ENCODE results near the gene ABCB11.
"Not testable (repeated sequence)": the region's sequence is repeated elsewhere in the genome, so short reads cannot be mapped to it uniquely, and the experiment has no call there.

Gene ABCB11

DNA sequence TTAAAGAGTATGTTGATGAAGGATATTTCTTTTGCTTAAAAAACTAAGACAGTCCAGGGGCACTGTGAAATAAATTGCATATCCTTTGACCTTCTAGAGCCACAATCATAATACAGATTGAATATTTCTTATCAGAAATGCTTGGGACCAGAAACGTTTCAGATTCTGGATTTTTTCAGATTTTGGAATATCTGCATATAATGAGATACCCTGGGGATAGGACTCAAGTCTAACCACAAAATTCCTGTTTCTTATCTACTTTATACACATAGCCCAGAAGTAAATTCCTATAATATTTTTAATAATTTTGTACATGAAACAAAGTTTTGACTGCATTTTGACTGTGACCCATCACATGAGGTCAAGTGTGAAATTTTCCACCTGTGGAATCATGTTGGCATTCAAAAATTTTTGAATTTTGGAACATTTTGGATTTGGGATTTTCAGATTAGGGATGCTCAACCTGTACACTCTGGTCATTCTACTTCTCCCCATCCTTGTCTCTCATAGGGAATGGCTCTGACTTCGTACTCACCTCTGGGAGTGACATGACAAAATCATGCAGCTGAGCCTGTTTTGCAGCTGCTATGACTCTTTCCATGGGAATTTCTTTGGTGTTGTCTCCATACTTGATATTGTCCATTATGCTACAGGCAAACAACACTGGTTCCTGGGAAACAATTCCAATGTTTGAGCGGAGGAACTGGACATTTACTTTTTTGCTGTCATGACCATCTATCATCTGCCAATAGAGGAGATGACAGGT is 104.3 kb downstream of the ABCB11 start:
- DNase-seq: no peak

DNA sequence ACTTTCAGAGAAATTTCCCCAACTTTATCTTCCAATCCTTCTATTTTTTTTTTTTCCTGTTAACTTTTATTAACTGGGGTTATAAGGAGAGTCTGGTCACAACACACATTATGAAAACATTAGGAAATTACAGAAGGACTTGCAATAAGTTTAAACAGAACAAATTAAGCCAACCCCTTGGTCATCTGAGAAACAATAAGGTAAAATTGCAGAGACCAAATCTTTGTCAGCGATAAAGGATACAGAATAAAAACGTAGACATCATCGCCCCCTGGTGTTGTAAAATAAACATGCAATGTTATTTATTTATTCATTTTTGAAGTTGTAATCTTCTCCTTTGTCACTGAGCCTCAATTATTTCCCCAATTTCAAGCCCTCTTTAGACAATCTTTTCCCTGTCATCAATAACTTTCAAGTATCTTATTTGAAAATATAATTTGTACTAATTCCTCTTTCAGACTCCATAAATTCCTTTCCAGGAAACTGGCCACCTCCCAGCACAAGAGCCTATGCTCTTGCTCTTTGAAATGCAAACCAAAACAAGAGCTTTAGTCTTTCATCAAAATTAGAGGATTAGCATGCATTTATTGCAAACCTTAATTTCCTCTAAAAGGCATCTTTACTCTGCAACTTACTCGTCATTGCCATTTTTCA is 110.5 kb downstream of the ABCB11 start:
- no peak for DNase-seq

DNA sequence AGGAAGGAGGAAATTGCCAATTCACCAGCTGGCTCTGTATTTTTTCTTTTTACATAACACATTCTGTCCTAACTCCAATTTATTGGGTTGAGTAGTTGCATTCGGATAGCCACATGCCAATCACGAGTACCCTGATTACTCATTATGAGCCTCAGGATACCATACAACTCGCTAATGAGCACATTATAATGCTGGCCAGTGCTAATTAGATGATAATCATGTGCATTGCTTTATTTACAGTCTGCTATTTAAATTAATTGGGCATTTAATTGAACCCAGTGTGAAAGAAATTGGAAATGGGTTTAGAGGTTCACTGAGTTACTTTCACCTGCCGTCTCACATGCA is 114.8 kb downstream of the ABCB11 start:
- DNase-seq: no peak

DNA sequence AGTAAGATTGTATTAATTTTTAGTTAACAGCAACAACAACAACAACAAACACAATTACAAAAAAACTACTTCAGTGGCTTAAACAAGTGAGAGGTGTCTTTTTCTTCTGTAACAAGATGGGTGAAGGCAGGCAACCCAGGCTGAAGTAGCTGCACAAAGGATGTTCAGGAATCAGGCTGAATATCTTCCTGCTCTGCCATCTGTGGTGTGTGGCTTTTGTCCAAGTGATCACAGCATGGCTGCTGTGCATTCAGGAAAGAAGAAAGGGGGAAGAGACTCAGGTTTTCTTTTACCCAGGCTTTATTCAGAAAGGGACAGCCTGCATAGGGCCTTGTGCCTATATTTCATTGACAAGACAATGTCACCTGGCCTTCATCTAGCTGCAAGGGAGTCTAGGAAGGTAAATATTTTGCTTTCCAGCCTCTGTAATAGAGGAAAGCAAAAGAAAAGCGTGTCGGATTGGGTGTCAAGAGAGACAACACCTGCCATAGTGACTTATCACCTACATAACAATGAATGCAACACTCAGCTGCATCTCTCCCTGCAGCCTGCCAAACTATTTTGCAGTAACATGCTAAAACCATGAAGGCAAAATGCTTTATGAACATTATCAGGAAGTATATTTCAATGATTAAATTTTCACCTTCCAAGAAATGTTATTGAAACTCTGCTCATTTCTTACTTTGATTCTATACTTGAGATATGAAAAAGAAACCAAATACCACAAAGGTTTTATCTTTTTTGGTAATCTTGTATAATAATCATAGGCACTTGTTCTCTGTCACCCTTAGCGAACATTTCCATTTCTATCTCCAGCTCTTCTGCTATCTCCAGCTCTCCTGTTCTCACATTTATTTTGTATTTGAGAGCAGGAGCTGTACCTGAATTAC is 115.4 kb downstream of the ABCB11 start:
- no peak for DNase-seq

DNA sequence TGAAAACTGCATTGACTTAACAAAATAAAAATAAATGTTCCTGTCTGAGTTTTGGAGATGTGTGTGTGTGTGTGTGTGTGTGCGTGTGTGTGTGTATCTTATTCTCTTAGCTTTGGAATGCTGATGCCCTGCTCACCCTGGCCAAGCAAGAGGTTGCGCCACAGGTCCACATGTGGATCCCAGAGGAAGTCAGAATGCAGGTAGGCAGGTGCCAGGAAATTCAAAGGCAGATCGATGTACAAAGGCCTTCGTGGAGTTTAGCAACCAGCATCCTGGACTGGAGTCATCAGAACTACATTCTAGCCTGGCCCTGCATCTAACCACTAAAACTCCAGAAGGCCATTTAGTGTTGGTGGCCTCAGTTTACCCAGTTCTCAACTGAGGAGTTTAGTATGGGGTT is 117.6 kb downstream of the ABCB11 start:
- no peak for DNase-seq

DNA sequence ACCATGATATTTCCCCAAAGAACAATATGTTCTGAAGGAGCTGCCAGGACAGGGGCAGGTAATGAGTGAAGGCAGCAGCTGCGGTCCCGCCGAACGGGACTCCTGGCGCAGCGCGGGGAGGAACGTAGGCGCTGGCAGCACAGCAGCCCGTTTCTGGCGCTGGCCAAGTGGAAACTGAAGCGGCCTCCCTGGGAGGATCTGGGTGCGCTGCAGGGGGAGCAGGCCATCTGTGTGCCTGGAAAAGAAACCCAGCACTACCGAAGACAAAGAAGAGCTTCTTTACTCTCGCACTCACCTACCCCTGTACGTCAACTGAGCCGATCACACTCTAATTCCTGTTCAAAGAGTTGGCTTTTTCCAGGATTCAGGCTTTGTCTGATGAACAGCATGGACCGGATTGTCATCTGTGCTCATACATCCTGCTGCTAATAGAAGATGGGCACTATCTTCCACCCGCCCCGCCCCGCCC is 118.2 kb downstream of the ABCB11 start:
- no peak for DNase-seq

DNA sequence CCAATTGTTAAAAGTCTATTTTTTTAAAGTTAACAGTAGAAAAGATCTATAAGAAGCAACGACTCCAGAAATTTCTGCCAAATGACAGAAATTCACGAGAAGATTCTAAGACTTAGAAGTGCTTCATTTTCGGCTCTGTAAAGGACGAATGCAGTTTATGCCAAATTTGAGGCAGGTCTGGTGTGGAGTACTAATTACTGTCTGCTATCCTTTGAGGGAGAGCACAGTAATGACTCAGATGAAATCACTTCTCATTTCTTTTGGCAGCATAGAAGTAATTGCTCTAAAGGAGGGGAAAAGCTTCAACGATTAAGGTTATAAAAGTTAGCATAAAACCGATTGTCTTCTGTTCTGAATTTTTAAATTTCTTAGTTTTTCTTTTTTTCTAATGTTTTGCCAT is 118.7 kb downstream of the ABCB11 start:
- no peak for DNase-seq

DNA sequence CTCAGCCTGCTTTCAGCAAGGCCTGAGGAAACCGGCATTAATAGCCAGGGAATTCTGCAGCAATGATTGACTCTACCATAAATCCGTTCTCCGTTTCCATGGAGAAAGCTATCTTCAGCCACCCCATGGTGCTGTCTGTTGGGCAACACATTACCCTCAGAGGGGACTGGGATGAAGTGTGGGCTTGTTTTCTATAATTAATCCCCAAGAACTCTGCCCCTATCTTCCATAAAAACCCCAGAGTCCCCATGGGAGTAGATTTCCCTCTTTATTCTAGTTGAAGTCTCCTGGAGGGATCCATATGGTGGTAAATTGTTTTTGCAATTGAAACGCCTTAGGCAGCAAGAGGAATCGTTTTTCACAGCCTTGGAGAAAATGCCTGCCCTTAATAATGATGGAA is 120.8 kb downstream of the ABCB11 start:
- DNase-seq: no peak

DNA sequence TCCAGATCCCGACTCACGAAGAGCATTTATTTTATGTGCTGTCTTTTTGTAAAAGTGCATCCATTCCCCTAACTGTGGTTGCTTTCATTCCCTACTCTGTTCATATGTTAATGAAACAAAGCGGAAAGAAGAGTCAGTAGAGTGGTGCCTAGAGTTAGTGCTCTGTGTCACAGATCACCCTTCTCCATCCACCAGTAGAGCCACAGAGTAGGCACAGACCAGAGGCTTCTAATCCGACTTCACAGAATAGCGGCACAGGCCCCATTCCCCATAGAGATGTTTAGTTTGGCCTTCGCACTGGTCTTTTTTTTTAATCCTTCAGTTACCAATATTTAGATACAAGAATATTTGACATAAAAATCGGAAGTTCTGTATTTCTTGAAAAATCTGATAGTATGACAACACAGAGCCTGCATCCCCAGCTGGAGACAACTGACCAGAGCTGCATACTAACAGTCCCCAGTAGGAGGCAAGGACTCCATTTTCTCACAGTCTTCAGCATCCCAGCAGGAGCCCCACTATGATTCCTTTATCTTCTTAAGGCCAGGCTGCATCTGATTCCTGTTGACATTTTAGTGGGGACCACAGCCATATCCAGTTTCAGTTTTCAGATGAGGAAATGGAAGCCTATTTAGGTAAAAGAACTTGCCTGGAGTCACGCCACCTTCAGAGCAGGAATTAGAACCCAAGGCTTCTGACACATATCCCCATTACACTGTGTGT is 123.0 kb downstream of the ABCB11 start:
- no peak for DNase-seq

DNA sequence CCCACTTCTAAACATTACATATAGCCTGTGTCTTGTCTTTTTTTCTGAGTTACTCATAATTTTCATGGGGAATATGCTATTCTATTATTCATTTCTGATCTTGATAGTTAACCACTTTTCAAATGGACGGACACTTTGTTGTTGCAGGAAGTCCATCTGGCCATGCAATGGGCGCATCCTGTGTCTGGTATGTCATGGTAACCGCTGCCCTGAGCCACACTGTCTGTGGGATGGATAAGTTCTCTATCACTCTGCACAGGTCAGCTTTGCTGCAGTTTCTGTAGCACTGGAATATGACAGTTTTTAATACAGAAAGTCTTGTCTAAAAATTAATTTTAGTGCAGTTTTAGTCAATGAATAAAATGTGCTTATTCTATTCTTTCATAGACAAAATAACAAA is 126.8 kb downstream of the ABCB11 start:
- DNase-seq: no peak

DNA sequence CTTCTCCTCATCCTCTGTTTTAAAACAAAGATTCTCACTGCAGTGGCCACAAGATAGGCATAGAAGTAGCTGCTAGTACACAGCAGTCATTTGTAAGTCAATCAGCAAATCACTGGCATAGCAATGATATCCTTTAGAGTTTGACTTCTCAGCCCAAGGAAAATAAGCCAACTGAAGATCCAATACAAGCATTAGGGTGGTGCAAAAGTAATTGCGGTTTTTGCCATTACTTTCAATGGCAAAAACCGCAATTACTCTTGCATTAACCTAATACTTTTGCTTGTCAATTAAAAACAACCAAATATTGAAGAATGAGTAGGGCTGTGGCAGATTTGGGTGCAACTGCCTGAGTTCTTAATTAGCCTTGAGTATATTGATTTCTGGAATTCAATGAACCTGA is 127.2 kb downstream of the ABCB11 start:
- DNase-seq: no peak

DNA sequence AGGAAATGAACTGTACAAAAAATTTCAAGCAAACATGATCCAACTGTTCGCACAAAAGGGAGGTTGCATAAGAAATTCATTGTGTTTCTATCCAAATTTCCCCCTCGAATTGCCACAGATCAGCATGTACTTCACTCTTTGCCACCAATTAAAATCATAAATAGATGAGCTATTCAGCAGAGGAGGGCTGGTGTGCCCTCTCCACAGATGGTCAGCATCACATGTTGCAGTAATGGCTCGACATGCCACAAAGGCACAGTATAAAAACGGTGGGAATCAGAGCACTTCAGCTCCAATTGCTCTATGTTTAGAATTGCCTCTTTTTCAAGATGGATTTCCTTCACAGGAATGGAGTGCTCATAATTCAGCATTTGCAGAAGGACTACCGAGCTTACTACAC is 130.1 kb downstream of the ABCB11 start, which contains the start of gene G6PC2:
Gene G6PC2, plus strand, starts transcription at position 289 of the 400 bp plus-strand sequence. Its CDS starts 41 bp downstream, at position 330.
- no peak for DNase-seq

DNA sequence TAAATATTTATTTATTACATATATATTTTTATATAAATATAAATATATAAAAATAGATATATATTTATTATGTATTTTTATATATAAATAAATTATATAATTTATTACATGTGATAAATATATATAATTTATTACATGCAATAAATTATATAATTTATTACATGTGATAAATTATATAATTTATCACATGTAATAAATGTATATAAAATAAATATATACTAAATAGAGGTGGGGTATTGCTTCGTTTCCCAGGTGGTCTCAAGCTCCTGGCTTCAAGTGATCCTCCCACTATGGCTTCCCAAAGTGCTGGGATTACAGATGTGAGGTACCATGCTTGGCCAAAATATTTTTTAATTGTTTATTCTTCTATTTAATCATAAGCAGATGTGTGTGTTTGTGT is 133.7 kb downstream of the ABCB11 start:
- no peak for DNase-seq

DNA sequence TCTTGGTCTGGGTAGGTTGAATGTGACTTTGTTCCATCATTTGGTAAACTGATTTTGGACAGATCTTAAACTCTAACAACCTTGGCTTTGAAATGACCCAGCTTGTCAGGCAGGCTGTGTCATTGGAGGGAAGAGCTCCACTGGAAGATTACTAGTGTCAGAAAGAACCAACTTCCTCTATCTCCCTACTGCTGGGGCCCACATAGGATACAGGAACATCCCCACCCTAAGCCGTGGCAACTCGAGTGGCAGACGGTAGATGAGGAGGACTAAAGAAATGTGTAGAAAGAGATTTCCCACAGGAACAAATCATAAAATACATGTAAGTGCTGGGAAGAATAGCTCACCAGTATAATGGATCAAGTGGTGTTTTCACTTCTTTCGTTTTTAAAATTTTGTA is 134.3 kb downstream of the ABCB11 start:
- DNase-seq: no peak

DNA sequence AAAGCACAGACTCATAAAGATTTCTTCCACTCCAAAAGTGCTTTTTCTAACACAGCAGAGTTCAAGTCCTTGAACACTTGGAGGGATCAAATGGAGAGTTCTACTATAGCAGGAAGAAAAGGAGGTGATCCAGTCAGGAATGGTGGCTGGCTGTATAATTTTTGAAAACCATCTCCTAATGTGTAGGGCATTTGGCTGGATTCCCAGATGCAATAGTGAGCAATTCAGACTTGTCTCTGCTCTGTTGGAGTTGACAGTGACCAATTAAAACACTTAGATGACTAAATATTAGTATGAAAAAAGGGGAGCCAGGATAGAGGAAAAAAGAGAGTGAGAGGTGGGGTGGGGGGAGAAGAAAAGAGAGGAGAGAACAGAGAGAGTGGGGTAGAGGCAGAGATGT is 135.4 kb downstream of the ABCB11 start:
- no peak for DNase-seq

DNA sequence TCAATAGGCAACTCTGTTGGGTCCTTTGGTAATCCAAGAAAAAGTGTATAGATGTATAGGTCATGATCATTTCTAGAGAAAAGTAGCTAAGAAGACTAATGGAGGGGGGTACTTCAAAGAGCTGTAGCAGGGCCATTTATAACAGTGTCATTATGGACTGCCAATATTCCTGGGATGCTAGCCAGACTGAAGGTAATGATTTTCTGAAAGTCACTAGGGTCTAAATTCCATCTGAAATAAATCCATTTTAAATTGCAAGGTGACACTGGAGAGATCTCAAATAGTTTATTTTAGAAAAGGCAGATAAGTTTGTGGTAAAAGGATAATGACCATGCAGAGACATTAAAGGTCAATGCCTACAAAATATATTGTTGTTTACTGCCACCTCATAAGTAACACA is 136.4 kb downstream of the ABCB11 start:
- no peak for DNase-seq

DNA sequence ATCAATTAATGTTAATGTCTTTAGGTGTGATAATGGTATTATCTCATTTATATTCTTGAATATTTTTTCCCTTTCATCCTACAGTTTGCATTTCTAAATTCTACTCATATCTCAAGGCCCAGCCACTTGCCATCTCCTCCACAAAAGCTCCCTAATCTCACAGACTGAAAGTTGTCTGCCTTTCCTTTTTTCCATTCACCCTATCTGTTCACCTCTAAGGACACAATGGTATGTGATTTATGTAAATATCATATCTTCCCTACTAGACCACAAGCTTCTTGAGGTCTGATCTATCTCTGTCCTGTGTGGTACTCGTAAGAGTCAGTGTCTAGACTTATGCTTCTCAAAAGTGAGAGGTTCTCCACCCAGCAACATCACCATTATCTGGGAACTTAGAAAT is 137.0 kb downstream of the ABCB11 start:
- no peak for DNase-seq

DNA sequence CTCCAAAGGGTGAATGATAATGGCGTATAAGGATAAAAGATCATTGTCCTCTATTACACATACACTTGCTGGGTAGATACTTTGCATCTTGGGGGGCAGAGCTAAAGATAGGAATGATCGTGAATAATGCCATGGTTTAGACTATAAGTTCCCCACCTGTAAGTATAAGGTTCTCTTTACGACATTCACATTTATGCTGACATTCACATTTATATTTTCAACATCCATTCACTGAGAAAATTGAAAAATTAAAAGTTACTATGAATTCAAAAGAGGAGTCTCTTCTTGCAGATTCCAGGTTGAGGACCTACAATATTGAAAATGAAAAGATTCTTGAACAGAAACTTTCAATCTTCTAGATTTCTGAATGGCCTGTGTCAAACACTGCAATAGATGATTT is 138.8 kb downstream of the ABCB11 start:
- no peak for DNase-seq

DNA sequence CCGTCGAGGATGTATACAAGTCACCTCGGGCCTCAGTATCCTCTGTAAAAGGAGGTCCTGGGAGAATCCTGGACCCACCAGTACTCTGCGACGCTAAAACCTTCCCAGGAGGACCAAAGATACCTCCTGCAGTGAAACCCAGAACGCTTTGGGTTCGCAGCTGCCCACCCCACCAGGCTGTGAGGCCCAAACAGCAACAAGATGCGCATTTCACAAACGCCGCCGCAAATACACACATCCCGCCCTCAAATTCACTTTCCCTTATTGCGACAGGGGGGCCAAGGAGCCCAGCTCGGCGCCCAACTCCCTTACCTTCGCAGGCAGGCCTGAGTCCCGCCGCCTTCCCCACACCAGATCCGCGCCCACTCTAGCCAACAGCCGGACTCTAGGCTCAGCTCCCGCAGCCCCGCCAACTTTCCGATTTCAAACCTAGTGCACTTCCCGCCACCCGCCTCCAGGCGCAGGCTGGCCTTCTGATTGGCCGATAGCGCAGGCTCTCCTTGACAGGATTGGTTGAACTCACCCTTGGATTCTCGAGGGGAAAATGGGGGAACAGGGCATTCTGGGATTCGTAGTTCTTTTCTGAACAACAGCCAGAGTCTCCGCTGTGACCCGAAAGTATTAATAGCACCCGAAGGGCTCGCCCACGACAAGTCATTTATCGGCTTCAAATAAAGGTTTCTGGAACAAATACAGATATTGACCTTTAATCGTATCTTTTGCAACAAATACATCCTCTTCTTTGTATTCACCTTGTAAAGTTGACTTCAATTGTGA is 140.9 kb downstream of the ABCB11 start, which contains the start of gene SPC25:
Gene SPC25, minus strand, starts transcription at position 425 of the 777 bp plus-strand sequence. CDS start 911 bp downstream, outside the sequence.
- peak; percentile 87 for DNase-seq

DNA sequence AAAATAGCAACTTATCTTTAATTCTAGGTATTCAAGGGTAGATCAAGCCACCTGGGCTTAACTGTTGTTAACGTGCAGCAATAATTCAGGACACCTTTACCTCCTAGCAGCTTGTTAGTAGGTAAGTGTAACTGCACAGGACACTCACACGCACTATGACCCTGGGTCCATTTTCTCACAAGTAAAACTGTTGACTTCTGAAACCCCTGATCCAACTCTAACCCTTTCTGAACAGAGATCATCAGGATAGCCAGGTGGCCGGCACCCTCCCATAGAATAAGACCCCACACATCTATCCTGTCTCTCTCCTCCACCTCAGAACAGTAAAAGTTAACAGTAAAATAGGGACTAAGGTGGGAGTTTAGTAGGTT is 141.5 kb downstream of the ABCB11 start:
- DNase-seq: no peak

DNA sequence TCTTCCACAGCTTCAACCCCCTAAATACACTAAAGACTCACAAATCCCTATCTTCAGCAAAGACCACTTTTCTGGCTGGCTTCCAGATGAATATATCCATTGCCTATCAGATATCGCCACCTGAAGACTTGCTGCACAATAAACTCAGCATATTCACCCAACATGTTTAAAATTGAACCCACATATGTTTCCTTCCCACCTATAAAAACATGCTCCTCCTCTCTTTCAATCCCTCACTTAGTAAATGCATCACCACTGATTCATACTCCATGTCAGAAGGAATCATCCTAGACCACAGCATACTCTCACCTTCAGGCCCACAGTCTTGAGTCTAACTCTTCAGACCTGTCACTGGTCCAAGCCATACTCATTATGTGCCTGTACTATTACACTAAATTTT is 146.1 kb downstream of the ABCB11 start:
- DNase-seq: no peak

DNA sequence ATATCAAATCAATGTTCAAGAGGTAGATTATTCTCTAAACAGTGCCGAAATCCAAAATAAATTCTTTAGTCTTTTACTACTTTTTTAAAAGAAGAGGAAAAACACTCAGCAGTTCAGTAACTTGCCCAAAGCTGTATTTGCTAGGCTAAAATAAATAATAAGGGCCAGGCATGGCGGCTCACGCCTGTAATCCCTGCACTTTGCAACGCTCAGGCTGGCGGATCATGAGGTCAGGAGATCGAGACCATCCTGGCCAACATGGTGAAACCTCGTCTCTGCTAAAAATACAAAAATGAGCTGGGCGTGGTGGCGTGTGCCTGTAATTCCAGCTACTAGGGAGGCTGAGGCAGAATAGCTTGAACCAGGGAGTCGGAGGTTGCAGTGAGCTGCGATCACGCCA is 149.0 kb downstream of the ABCB11 start:
- DNase-seq: not testable (repeated sequence)

All from CD4-positive, alpha-beta T cell treated with Interleukin-15 for 1 hour (primary cell).